Colonic mucosa (tissue), 4 donors: ENCODE measurements around the gene HSD3B1. TPM values are rescaled to one million over a fixed set of nuclear protein-coding genes. Genes with fewer than 3 reads are reported as not detected.

Experiments used
- DNase-seq: peaks from one replicate; pipeline ENCODE4 v3.0.0-alpha.2; 2020
- H3K27ac ChIP-seq: fragments of 200-600 bp; one replicate; pipeline ENCODE4 v1.8.0; 2021
- H3K27me3 ChIP-seq: fragments of 200-600 bp; one replicate; pipeline ENCODE4 v1.8.0; 2021
- H3K36me3 ChIP-seq: fragments of 200-600 bp; one replicate; pipeline ENCODE4 v1.8.0; 2021
- H3K4me1 ChIP-seq: fragments of 200-600 bp; one replicate; pipeline ENCODE4 v1.8.0; 2021; ENCODE audit warnings: mild to moderate bottlenecking
- H3K4me3 ChIP-seq: fragments of 200-600 bp; one replicate; pipeline ENCODE4 v1.8.0; 2021
- H3K9ac ChIP-seq, 2 donors: one replicate each; pipeline ENCODE4 v1.7.0; 2013; ENCODE audit warnings: control low read depth in 2 of 2, low read depth in 2 of 2, low read length in 2 of 2
- H3K9me3 ChIP-seq: fragments of 200-600 bp; one replicate; pipeline ENCODE4 v1.8.0; 2021
- CTCF ChIP-seq: fragments of 200-600 bp; IDR thresholded peaks from one replicate; pipeline ENCODE4 v1.8.0; 2022; ENCODE audit warnings: antibody characterized with exemption, mild to moderate bottlenecking
- intact Hi-C: fragments of 100-400 bp; cut with DNase I; formaldehyde crosslinking; loops from one replicate; pipeline ENCODE4 v1.14.1; 2022
- total RNA-seq, 2 donors: library from RNA; stranded (reverse); fragmentation: NEBNext Ultra II Directional in 1 of 2; extraction: Animal tissue kit (Norgen Biotek cat#: 25700) in 1 of 2; gene quantifications; one replicate each; pipeline ENCODE4 v1.2.1, GENCODE V29; 2021
- donor health status: healthy.
- donor health status: DM: no; HTN: no; CAD: no.
- donor health status: DM: no; HTN: no; CAD: no.

Gene HSD3B1
- total RNA-seq, result under 1 TPM in 1 of 2 donors, not detected in 1; 0.72 TPM

GRCh38 chr1:119506941-119507340, at the start of gene HSD3B1:
HSD3B1 (plus strand) TSS chr1:119507210; CDS start chr1:119507477, 267 bp downstream.
- H3K9me3 ChIP-seq, result no peaks in the 10 kb centered on the region
- H3K27me3 ChIP-seq, result no peaks in the 10 kb centered on the region
- no peak for TF ChIP-seq CTCF
- H3K27ac ChIP-seq, result no peak within 1 kb of the TSS
- no peaks in the 10 kb centered on the region for H3K4me1 ChIP-seq
- no peak within 1 kb of the TSS for H3K9ac ChIP-seq
- no peak for DNase-seq
- H3K36me3 ChIP-seq, result no peaks in the 10 kb centered on the region
- no peak within 1 kb of the TSS for H3K4me3 ChIP-seq
- intact Hi-C loops, result no loop called here

- intact Hi-C loops, result no loop called here
- TF ChIP-seq CTCF, result no peak
- no peak for DNase-seq
- H3K9ac ChIP-seq, result no peak overlapping the region
- H3K4me1 ChIP-seq, result no peaks in the 10 kb centered on the region
- H3K27ac ChIP-seq, result no peak overlapping the region
- H3K9me3 ChIP-seq, result no peaks in the 10 kb centered on the region
- no peak overlapping the region for H3K4me3 ChIP-seq
- H3K36me3 ChIP-seq, result no peaks in the 10 kb centered on the region
- H3K27me3 ChIP-seq, result no peaks in the 10 kb centered on the region
Measured at GRCh38 chr1:119462964-119463363, 44.0 kb upstream of the HSD3B1 start.

GRCh38 chr1:119463569-119463968, 43.4 kb upstream of the HSD3B1 start:
- Histone ChIP-seq H3K9ac (no peak overlapping the region), H3K36me3 (no peaks in the 10 kb centered on the region), H3K4me3 (no peak overlapping the region), H3K27ac (no peak overlapping the region), H3K9me3 (no peaks in the 10 kb centered on the region), H3K27me3 (no peaks in the 10 kb centered on the region), H3K4me1 (no peaks in the 10 kb centered on the region)
- intact Hi-C loops, result no loop called here
- no peak for TF ChIP-seq CTCF
- no peak for DNase-seq

GRCh38 chr1:119466445-119466844, 40.6 kb upstream of the HSD3B1 start:
- DNase-seq, result no peak
- no peak overlapping the region for H3K9ac ChIP-seq
- H3K4me3 ChIP-seq, result no peak overlapping the region
- no peak overlapping the region for H3K27ac ChIP-seq
- no peaks in the 10 kb centered on the region for H3K4me1 ChIP-seq
- TF ChIP-seq CTCF, result no peak
- H3K27me3 ChIP-seq, result no peaks in the 10 kb centered on the region
- intact Hi-C loops, result no loop called here
- H3K36me3 ChIP-seq, result no peaks in the 10 kb centered on the region
- H3K9me3 ChIP-seq, result no peaks in the 10 kb centered on the region

- Histone ChIP-seq H3K36me3 (no peaks in the 10 kb centered on the region), H3K9ac (no peak overlapping the region), H3K9me3 (no peaks in the 10 kb centered on the region), H3K27me3 (no peaks in the 10 kb centered on the region), H3K4me1 (no peaks in the 10 kb centered on the region), H3K4me3 (no peak overlapping the region), H3K27ac (no peak overlapping the region)
- no peak for TF ChIP-seq CTCF
- intact Hi-C loops, result no loop called here
- DNase-seq, result no peak
Measured at GRCh38 chr1:119467219-119467618, 39.8 kb upstream of the HSD3B1 start.
